Gastroesophageal sphincter (tissue), 3 donors: Measurements from ENCODE around the gene CARS2.

Experiments
- POLR2A ChIP-seq, 2 donors: fragments of 450-650 bp; IDR thresholded peaks; one replicate each; pipeline ENCODE4 v1.6.1; 2017; ENCODE audit warnings: antibody characterized with exemption in 2 of 2, mild to moderate bottlenecking in 2 of 2, moderate library complexity in 1 of 2
- TF ChIP-seq, protein P1 (sequence below), 4 experiments: fragments of 200-600 bp in 2 of 4; fragments of 450-650 bp in 2 of 4; sonication (generic) in 1 of 4; IDR thresholded peaks; one replicate each; pipeline ENCODE4 v1.5.1; 2017 to 2019; ENCODE audit warnings: antibody characterized with exemption in 4 of 4, mild to moderate bottlenecking in 2 of 4, moderate library complexity in 2 of 4

DNA sequence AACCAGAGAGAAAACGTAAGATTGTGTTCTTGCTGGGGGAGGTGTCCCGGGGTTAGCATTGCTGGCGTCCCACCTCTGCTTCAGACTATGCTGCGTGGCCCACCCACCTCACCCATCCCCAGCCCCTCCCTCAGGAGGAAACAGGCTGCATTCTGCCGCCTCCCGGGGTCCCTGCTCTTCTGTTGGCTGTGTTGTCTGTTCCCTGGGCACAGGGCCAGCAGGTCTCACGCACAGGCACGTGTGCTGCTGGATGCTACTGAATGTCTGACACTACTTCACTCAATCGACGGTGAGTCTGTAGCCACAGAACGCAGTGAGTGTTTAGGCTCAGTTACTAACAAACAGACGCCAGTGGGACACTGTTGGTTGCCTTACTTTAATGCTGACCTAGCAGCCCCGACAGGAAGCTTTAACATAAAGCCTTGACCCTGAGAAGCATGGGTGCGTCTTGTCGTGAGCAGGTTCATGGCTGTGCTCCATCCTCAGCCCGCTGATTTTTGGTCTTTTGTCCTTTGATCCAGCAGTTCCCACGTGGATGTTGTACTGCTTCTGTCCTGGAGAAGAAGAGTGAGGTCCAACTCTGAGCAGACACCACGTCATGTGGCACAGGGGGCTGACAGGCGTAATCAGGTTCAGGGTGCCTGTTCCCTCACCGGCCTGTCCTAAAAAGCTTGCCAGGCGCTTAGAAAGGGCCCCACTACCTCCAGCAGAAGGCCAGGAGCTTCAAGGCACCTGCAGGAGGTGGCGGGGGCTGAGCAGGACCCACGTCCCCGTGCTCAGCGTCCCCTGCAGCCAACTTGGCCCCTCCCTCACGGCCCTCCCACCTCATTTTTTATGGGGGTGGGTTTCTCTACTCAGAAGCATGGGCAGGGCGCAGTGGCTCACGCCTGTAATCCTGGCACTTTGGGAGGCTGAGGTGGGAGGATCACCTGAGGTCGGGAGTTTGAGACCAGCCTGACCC, 64.6 kb downstream of the CARS2 start:
- TF ChIP-seq, protein P1, sequence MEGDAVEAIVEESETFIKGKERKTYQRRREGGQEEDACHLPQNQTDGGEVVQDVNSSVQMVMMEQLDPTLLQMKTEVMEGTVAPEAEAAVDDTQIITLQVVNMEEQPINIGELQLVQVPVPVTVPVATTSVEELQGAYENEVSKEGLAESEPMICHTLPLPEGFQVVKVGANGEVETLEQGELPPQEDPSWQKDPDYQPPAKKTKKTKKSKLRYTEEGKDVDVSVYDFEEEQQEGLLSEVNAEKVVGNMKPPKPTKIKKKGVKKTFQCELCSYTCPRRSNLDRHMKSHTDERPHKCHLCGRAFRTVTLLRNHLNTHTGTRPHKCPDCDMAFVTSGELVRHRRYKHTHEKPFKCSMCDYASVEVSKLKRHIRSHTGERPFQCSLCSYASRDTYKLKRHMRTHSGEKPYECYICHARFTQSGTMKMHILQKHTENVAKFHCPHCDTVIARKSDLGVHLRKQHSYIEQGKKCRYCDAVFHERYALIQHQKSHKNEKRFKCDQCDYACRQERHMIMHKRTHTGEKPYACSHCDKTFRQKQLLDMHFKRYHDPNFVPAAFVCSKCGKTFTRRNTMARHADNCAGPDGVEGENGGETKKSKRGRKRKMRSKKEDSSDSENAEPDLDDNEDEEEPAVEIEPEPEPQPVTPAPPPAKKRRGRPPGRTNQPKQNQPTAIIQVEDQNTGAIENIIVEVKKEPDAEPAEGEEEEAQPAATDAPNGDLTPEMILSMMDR (IDR thresholded peaks at IDR 0.05), result no peak
- TF ChIP-seq POLR2A (IDR thresholded peaks at IDR 0.05), result no peak
